ENCODE results near the gene MSL1.

The MSL1 gene

DNA sequence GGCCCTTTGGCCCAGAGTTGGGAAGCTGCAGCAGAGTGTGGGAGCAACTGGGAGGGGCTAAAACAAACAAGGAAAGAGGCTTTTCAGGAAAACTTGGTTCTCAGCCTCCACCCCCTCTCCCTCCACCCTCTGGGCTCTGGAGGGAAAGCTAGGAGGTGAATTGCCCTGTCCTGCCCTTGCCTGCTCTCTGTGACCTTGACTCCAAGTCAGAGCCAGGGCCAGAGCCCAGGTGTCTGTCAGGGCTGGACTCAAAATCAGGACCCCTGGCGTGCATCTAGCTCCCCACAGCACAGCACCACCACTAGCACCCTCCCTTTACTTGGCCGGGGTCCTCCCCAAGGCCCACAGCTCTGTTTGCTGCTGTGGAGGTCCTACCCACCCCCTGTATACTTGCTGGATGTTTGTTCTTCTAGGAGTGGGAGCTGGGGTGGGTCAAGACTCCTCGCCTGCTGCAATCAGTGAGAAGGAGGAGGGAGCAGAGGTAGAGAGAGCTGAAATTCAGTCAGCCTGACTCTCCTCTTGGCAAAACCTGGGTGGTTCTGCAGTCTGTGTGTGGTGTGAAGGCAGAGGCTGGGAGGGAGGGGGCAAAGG lies 18.6 kb upstream of the MSL1 start:
- no peak for DNase-seq (ENCODE audit: low spot score)
- Histone ChIP-seq H2BK15ac (ENCODE audit: low read length) (peak overlapping the region; percentile 51), H2AFZ (ENCODE audit: low read length) (peak overlapping the region; percentile 55), H2BK120ac (ENCODE audit: low read depth, low read length) (no peak overlapping the region), H4K91ac (ENCODE audit: low read depth, low read length, poor library complexity) (no peak overlapping the region), H3K4me2 (ENCODE audit: insufficient read depth, low read length, poor library complexity, severe bottlenecking) (no peak overlapping the region), H3K36me3 (replicated peaks in 1 of 2; ENCODE audit: control insufficient read depth in 2 of 2, insufficient read depth in 2 of 2, low read length in 2 of 2) (no peaks in the 10 kb centered on the region), H2AK5ac (ENCODE audit: low read depth, low read length) (peak overlapping the region; percentile 76), H3K79me1 (ENCODE audit: low read depth, low read length) (no peaks in the 10 kb centered on the region), H3K27me3 (ENCODE audit: control insufficient read depth in 3 of 3, insufficient read depth in 3 of 3, low read depth in 1 of 3, low read length in 3 of 3) (peaks cover 0 to 12% (median 8%) of the 10 kb centered on the region in 3 experiments), H3K4me3 (ENCODE audit: low read length in 2 of 2) (no peak overlapping the region), H3K4me1 (ENCODE audit: control insufficient read depth in 2 of 2, insufficient read depth in 1 of 2, low read depth in 1 of 2, low read length in 2 of 2) (peaks cover 40 to 57% of the 10 kb centered on the region in 2 donors), H3K4ac (ENCODE audit: low read length) (no peak overlapping the region), H3K9ac (ENCODE audit: low read depth, low read length, poor library complexity) (no peak overlapping the region), H3K27ac (replicated peaks; ENCODE audit: low read length) (no peak overlapping the region), H3K23ac (ENCODE audit: low read depth, low read length, poor library complexity) (no peak overlapping the region), H2BK5ac (ENCODE audit: low read length) (no peak overlapping the region), H3K9me3 (replicated peaks in 1 of 2; ENCODE audit: control insufficient read depth in 2 of 2, insufficient read depth in 1 of 2, low read depth in 1 of 2, low read length in 2 of 2) (peaks cover 0 to 4% of the 10 kb centered on the region in 2 donors), H2BK12ac (ENCODE audit: low read length) (peak overlapping the region; percentile 80), H3K14ac (ENCODE audit: low read length) (no peak overlapping the region), H4K8ac (ENCODE audit: low read depth, low read length) (no peak overlapping the region), H3K18ac (ENCODE audit: low read length) (peak overlapping the region; percentile 51)
- WGBS, 2 donors (ENCODE audit: extremely low coverage in 2 of 2, insufficient read length in 2 of 2, insufficient replicate concordance in 1 of 2), result no CpG with 5 or more reads among the region's 3 CpGs

DNA sequence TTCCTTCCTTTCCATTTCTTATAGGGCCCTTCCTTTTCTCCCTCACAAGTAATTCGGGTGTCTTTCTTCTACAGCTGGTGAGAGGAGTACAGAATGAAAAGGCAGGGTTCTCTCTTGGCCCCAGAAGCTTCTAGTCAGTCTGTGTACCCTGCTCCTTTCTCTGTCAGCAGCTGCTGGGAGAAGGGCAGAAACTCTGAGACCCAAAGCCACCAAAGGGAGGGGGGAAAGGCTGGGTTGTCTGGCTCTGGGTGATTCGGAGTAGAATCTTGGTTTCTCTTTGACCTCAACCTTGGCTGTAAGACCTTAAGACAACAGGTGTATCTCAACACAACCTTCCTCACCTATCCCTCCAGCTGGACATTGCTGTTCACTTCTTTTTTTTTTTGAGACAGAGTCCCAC lies 18.1 kb upstream of the MSL1 start:
- no peaks in the 10 kb centered on the region for H3K36me3 ChIP-seq (replicated peaks in 1 of 2; ENCODE audit: control insufficient read depth in 2 of 2, insufficient read depth in 2 of 2, low read length in 2 of 2)
- H2BK15ac ChIP-seq (ENCODE audit: low read length), result no peak overlapping the region
- H3K4me3 ChIP-seq (ENCODE audit: low read length in 2 of 2), result no peak overlapping the region
- H3K14ac ChIP-seq (ENCODE audit: low read length), result no peak overlapping the region
- H2BK5ac ChIP-seq (ENCODE audit: low read length), result no peak overlapping the region
- H3K9me3 ChIP-seq (replicated peaks in 1 of 2; ENCODE audit: control insufficient read depth in 2 of 2, insufficient read depth in 1 of 2, low read depth in 1 of 2, low read length in 2 of 2), result peaks cover 0 to 4% of the 10 kb centered on the region in 2 donors
- H3K4ac ChIP-seq (ENCODE audit: low read length), result no peak overlapping the region
- H3K27me3 ChIP-seq (ENCODE audit: control insufficient read depth in 3 of 3, insufficient read depth in 3 of 3, low read depth in 1 of 3, low read length in 3 of 3), result peaks cover 0 to 12% (median 8%) of the 10 kb centered on the region in 3 experiments
- DNase-seq (ENCODE audit: low spot score), result no peak
- H4K8ac ChIP-seq (ENCODE audit: low read depth, low read length), result no peak overlapping the region
- H3K4me1 ChIP-seq (ENCODE audit: control insufficient read depth in 2 of 2, insufficient read depth in 1 of 2, low read depth in 1 of 2, low read length in 2 of 2), result peaks cover 40 to 56% of the 10 kb centered on the region in 2 donors
- no peak overlapping the region for H3K27ac ChIP-seq (replicated peaks; ENCODE audit: low read length)
- no peak overlapping the region for H3K4me2 ChIP-seq (ENCODE audit: insufficient read depth, low read length, poor library complexity, severe bottlenecking)
- H2AK5ac ChIP-seq (ENCODE audit: low read depth, low read length), result no peak overlapping the region
- H2BK120ac ChIP-seq (ENCODE audit: low read depth, low read length), result no peak overlapping the region
- no peak overlapping the region for H2BK12ac ChIP-seq (ENCODE audit: low read length)
- H4K91ac ChIP-seq (ENCODE audit: low read depth, low read length, poor library complexity), result no peak overlapping the region
- WGBS, 2 donors (ENCODE audit: extremely low coverage in 2 of 2, insufficient read length in 2 of 2, insufficient replicate concordance in 1 of 2), result no CpG with 5 or more reads among the region's 2 CpGs
- H3K23ac ChIP-seq (ENCODE audit: low read depth, low read length, poor library complexity), result no peak overlapping the region
- peak overlapping the region; percentile 55 for H2AFZ ChIP-seq (ENCODE audit: low read length)
- no peaks in the 10 kb centered on the region for H3K79me1 ChIP-seq (ENCODE audit: low read depth, low read length)
- H3K18ac ChIP-seq (ENCODE audit: low read length), result no peak overlapping the region
- no peak overlapping the region for H3K9ac ChIP-seq (ENCODE audit: low read depth, low read length, poor library complexity)

DNA sequence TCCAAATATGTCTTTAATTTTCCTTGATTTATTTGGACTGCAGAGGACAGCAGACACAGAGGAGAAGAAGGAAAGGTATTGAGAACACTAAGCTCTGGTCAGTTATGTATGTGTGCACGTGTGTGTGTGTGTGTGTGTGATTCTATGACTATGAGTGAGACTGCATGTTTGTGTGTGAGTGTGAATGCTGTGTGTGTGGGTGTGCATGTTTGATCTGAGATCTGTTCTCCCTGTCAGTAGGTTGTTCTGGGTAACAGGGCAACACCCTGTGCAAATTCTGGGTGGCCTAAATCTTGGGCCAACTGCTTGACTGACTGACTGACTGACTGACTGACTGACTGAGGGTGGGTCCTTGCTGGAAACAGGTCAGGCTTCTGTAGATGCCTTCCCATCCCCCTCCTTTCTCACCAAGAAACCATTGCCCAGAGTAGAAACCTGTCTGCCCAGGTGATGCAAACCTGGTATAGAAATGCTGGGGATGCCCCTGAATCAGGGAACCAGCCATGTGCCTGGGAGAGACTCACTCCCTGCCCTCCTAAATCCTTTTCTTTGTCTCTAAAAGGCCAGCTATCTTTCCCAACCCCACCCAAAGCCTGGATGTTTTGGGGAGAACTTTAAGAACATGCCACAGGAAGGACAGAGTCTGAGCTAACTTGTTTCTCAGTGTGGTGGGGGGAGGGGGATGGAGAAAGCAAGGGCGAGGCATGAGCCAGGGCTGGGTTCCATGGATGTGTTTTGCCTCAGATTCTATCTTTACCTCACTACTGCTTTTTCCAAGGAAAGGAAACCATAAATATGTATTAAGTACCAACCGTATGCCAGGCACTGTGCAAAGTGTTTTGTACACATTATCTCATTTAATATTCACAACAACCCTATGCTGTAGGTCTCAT lies 16.9 kb upstream of the MSL1 start:
- H3K4ac ChIP-seq (ENCODE audit: low read length), result no peak overlapping the region
- H3K18ac ChIP-seq (ENCODE audit: low read length), result no peak overlapping the region
- WGBS, 2 donors (ENCODE audit: extremely low coverage in 2 of 2, insufficient read length in 2 of 2, insufficient replicate concordance in 1 of 2), result no CpG with 5 or more reads among the region's 3 CpGs
- H3K4me1 ChIP-seq (ENCODE audit: control insufficient read depth in 2 of 2, insufficient read depth in 1 of 2, low read depth in 1 of 2, low read length in 2 of 2), result peaks cover 36 to 52% of the 10 kb centered on the region in 2 donors
- H3K9ac ChIP-seq (ENCODE audit: low read depth, low read length, poor library complexity), result no peak overlapping the region
- peaks cover 0 to 5% (median 3%) of the 10 kb centered on the region in 3 experiments for H3K27me3 ChIP-seq (ENCODE audit: control insufficient read depth in 3 of 3, insufficient read depth in 3 of 3, low read depth in 1 of 3, low read length in 3 of 3)
- H2BK15ac ChIP-seq (ENCODE audit: low read length), result no peak overlapping the region
- H2AFZ ChIP-seq (ENCODE audit: low read length), result no peak overlapping the region
- no peak overlapping the region for H3K27ac ChIP-seq (replicated peaks; ENCODE audit: low read length)
- peak overlapping the region; percentile 41 for H2AK5ac ChIP-seq (ENCODE audit: low read depth, low read length)
- H3K14ac ChIP-seq (ENCODE audit: low read length), result no peak overlapping the region
- no peaks in the 10 kb centered on the region for H3K79me1 ChIP-seq (ENCODE audit: low read depth, low read length)
- no peak overlapping the region for H2BK12ac ChIP-seq (ENCODE audit: low read length)
- no peak overlapping the region for H2BK5ac ChIP-seq (ENCODE audit: low read length)
- no peak overlapping the region for H4K8ac ChIP-seq (ENCODE audit: low read depth, low read length)
- H3K23ac ChIP-seq (ENCODE audit: low read depth, low read length, poor library complexity), result no peak overlapping the region
- no peaks in the 10 kb centered on the region for H3K9me3 ChIP-seq (replicated peaks in 1 of 2; ENCODE audit: control insufficient read depth in 2 of 2, insufficient read depth in 1 of 2, low read depth in 1 of 2, low read length in 2 of 2)
- no peaks in the 10 kb centered on the region for H3K36me3 ChIP-seq (replicated peaks in 1 of 2; ENCODE audit: control insufficient read depth in 2 of 2, insufficient read depth in 2 of 2, low read length in 2 of 2)
- no peak for DNase-seq (ENCODE audit: low spot score)
- H3K4me2 ChIP-seq (ENCODE audit: insufficient read depth, low read length, poor library complexity, severe bottlenecking), result no peak overlapping the region
- no peak overlapping the region for H4K91ac ChIP-seq (ENCODE audit: low read depth, low read length, poor library complexity)
- no peak overlapping the region for H2BK120ac ChIP-seq (ENCODE audit: low read depth, low read length)
- no peak overlapping the region for H3K4me3 ChIP-seq (ENCODE audit: low read length in 2 of 2)

All from neuronal stem cell (in vitro differentiated cells).